ENCODE measurements around the gene CHTF8. TPM values are rescaled to one million over a fixed set of nuclear protein-coding genes. Genes with fewer than 3 reads are reported as not detected.
A peak's percentile ranks its signal among the peaks of the same experiment; 100 is the strongest.

The CHTF8 gene
- total and polyA plus RNA-seq, 7 donors = 26.2 to 69.1 (median 48.4) TPM

- intact Hi-C loops (cut with DNase I) = loop anchor here (10.0 kb wide), 2 partner anchors 108 to 118 kb away; no protein-coding TSS in a partner anchor
- H3K36me3 ChIP-seq (ENCODE audit: insufficient read depth in 1 of 2, low read depth in 1 of 2) = peaks cover 0 to 52% of the 10 kb centered on the region in 2 donors
- peak; percentile 43 to 71 for DNase-seq
Measured at GRCh38 chr16:69112285-69113129, 19.9 kb downstream of the CHTF8 start.

GRCh38 chr16:69111876-69112230 is 20.5 kb downstream of the CHTF8 start:
- no peaks in the 10 kb centered on the region for H3K9me3 ChIP-seq
- H3K27me3 ChIP-seq (ENCODE audit: insufficient read depth in 3 of 3, low read length in 2 of 3) = peaks cover 0 to 4% (median 0%) of the 10 kb centered on the region in 3 donors
- H3K4me3 ChIP-seq = no peak overlapping the region
- no peak for ATAC-seq
- H3K36me3 ChIP-seq (ENCODE audit: insufficient read depth in 1 of 2, low read depth in 1 of 2) = peaks cover 0 to 50% of the 10 kb centered on the region in 2 donors
- no peak overlapping the region for H3K27ac ChIP-seq
- intact Hi-C loops (cut with DNase I) = loop anchor here (10.0 kb wide), 2 partner anchors 107 to 117 kb away; no protein-coding TSS in a partner anchor
- H3K4me1 ChIP-seq = peaks cover 15% of the 10 kb centered on the region
- TF ChIP-seq CTCF (IDR thresholded peaks at IDR 0.05) = no peak
- 79 to 90% (median 81%) methylated on average over 5 of the region's 5 CpGs for WGBS, 3 donors
- no peak for DNase-seq

More at GRCh38 chr16:69112285-69113129, 19.9 kb downstream of the CHTF8 start:
- WGBS, 3 donors = 34 to 47% (median 44%) methylated on average over 6 of the region's 6 CpGs
- peak; percentile 52 to 77 (median 74) for ATAC-seq
- Histone ChIP-seq H3K27ac (no peak overlapping the region), H3K27me3 (ENCODE audit: insufficient read depth in 3 of 3, low read length in 2 of 3) (peaks cover 0 to 4% (median 0%) of the 10 kb centered on the region in 3 donors), H3K4me3 (no peak overlapping the region), H3K9me3 (no peaks in the 10 kb centered on the region), H3K4me1 (peaks cover 8% of the 10 kb centered on the region)
- TF ChIP-seq CTCF (IDR thresholded peaks at IDR 0.05) = peak; percentile 54

- H3K36me3 ChIP-seq (ENCODE audit: insufficient read depth in 1 of 2, low read depth in 1 of 2) = peaks cover 0 to 50% of the 10 kb centered on the region in 2 donors
- peaks cover 0 to 4% (median 0%) of the 10 kb centered on the region in 3 donors for H3K27me3 ChIP-seq (ENCODE audit: insufficient read depth in 3 of 3, low read length in 2 of 3)
- no peak for TF ChIP-seq CTCF (IDR thresholded peaks at IDR 0.05)
- DNase-seq (no peak), ATAC-seq (no peak)
- H3K27ac ChIP-seq = no peak overlapping the region
- no peak overlapping the region for H3K4me3 ChIP-seq
- no peaks in the 10 kb centered on the region for H3K9me3 ChIP-seq
- 83 to 91% (median 84%) methylated on average over 6 of the region's 6 CpGs for WGBS, 3 donors
- intact Hi-C loops (cut with DNase I) = loop anchor here (10.0 kb wide), 2 partner anchors 107 to 117 kb away; no protein-coding TSS in a partner anchor
- peaks cover 19% of the 10 kb centered on the region for H3K4me1 ChIP-seq
Measured at GRCh38 chr16:69111216-69111875, 21.0 kb downstream of the CHTF8 start.

- intact Hi-C loops (cut with DNase I) = loop anchor here (10.0 kb wide), 2 partner anchors 106 to 116 kb away; no protein-coding TSS in a partner anchor
- TF ChIP-seq CTCF (IDR thresholded peaks at IDR 0.05) = no peak
- DNase-seq (no peak), ATAC-seq (no peak)
- Histone ChIP-seq H3K9me3 (no peaks in the 10 kb centered on the region), H3K27ac (no peak overlapping the region), H3K27me3 (ENCODE audit: insufficient read depth in 3 of 3, low read length in 2 of 3) (peaks cover 0 to 4% (median 0%) of the 10 kb centered on the region in 3 donors), H3K36me3 (ENCODE audit: insufficient read depth in 1 of 2, low read depth in 1 of 2) (peaks cover 0 to 46% of the 10 kb centered on the region in 2 donors), H3K4me1 (peaks cover 19% of the 10 kb centered on the region), H3K4me3 (no peak overlapping the region)
- 92 to 97% (median 95%) methylated on average over 7 of the region's 7 CpGs for WGBS, 3 donors
Measured at GRCh38 chr16:69110406-69110805, 22.0 kb downstream of the CHTF8 start.

Measured in psoas muscle (tissue), 8 donors.